ENCODE measurements around the gene ZBTB38. TPM values are rescaled to one million over a fixed set of nuclear protein-coding genes. Genes with fewer than 3 reads are reported as not detected.

The ZBTB38 gene
- total and polyA plus RNA-seq, 2 of the 13 experiments (the other 11 are each of a cell fraction or from before 2014, with no cell fraction given) = 26.8 to 51.7 TPM

GRCh38 chr3:141355242-141355641 is 13.1 kb upstream of the ZBTB38 start:
- ChIA-PET CTCF (ENCODE audit: low intra/inter-chr PET ratio, low total read pairs) (no interaction called here), POLR2A (no interaction called here)
- H3K4me2 ChIP-seq (ENCODE audit: low read depth, low read length) = no peak overlapping the region
- intact Hi-C loops (cut with micrococcal nuclease; ENCODE audit: unreplicated experiment) (no loop called here), in situ Hi-C loops (cut with HindIII; ENCODE audit: extremely low pct_ligation_motif_present, low pct_unique_long_range_greater_than_20kb) (loop anchor here (5.0 kb wide), 2 partner anchors 33 to 97 kb away; no protein-coding TSS in a partner anchor)
- H3K27me3 ChIP-seq (ENCODE audit: control insufficient read depth in 1 of 2, insufficient read depth in 2 of 2, low read length in 2 of 2) = no peaks in the 10 kb centered on the region; a peak in 1 of 5 replicates
- no peak for TF ChIP-seq TOE1 (CRISPR knock-in tag; IDR thresholded peaks at IDR 0.05)
- TF ChIP-seq SAP130 (CRISPR knock-in tag; IDR thresholded peaks at IDR 0.05; ENCODE audit: low read depth) = no peak
- TF ChIP-seq IKZF1 (IDR thresholded peaks at IDR 0.05) = no peak
- no peak for TF ChIP-seq HNF4A (CRISPR knock-in tag; IDR thresholded peaks at IDR 0.05)
- TF ChIP-seq HBP1 (CRISPR knock-in tag; IDR thresholded peaks at IDR 0.05; ENCODE audit: low read depth) = no peak
- no peak for TF ChIP-seq KDM4B (CRISPR knock-in tag; IDR thresholded peaks at IDR 0.05)
- no peak for TF ChIP-seq ZNF580 (CRISPR knock-in tag; IDR thresholded peaks at IDR 0.05; ENCODE audit: borderline replicate concordance, low read depth)
- TF ChIP-seq ZNF235 (CRISPR knock-in tag; IDR thresholded peaks at IDR 0.05; ENCODE audit: borderline replicate concordance) = no peak
- TF ChIP-seq ZNF775 (CRISPR knock-in tag; IDR thresholded peaks at IDR 0.05; ENCODE audit: borderline replicate concordance) = no peak
- no peak for TF ChIP-seq ZBTB1 (CRISPR knock-in tag; IDR thresholded peaks at IDR 0.05; ENCODE audit: borderline replicate concordance)
- no peak for TF ChIP-seq ZNF790 (CRISPR knock-in tag; IDR thresholded peaks at IDR 0.05; ENCODE audit: borderline replicate concordance)
- TF ChIP-seq CBX2 (IDR thresholded peaks at IDR 0.05; ENCODE audit: low read depth, low read length) = no peak
- no peak for TF ChIP-seq CBX2 (CRISPR knock-in tag; IDR thresholded peaks at IDR 0.05; ENCODE audit: low read depth)
- TF ChIP-seq PITX1 (CRISPR knock-in tag; IDR thresholded peaks at IDR 0.05) = no peak
- H2AFZ ChIP-seq (ENCODE audit: low read length) = no peak overlapping the region
- no peaks in the 10 kb centered on the region for H3K4me1 ChIP-seq (ENCODE audit: insufficient read depth, low read length)
- H3K9ac ChIP-seq (ENCODE audit: insufficient read depth, low read depth, low read length) = no peak overlapping the region
- WGBS (ENCODE audit: low lambda C conversion rate) = 67% methylated on average over 3 of the region's 6 CpGs
- H4K20me1 ChIP-seq (ENCODE audit: insufficient read depth, low read length) = no peaks in the 10 kb centered on the region
- BruUV-seq (replicated peaks) = no TSS peak
- no peaks in the 10 kb centered on the region for H3K9me3 ChIP-seq (ENCODE audit: low read length)
- no peak for DNase-seq (ENCODE audit: low spot score)
- no peak overlapping the region for H3K27ac ChIP-seq (ENCODE audit: extremely low read length, insufficient read depth, low read length)
- FAIRE-seq = no peak
- ATAC-seq = no peak
- H3K36me3 ChIP-seq (replicated peaks in 1 of 2; ENCODE audit: control insufficient read depth in 1 of 2, insufficient read depth in 2 of 2, low read length in 2 of 2) = no peaks in the 10 kb centered on the region
- H3K79me2 ChIP-seq (ENCODE audit: insufficient read depth, low read length) = no peaks in the 10 kb centered on the region
- H3K4me3 ChIP-seq (replicated peaks in 1 of 3; ENCODE audit: insufficient read depth in 1 of 3, low read depth in 2 of 3, low read length in 3 of 3) = no peak overlapping the region

Measured in HepG2 (cell line).